ENCODE results near the gene VWA3B.
"Not testable (repeated sequence)": the region's sequence is repeated elsewhere in the genome, so short reads cannot be mapped to it uniquely, and the experiment has no call there.

VWA3B gene

DNA sequence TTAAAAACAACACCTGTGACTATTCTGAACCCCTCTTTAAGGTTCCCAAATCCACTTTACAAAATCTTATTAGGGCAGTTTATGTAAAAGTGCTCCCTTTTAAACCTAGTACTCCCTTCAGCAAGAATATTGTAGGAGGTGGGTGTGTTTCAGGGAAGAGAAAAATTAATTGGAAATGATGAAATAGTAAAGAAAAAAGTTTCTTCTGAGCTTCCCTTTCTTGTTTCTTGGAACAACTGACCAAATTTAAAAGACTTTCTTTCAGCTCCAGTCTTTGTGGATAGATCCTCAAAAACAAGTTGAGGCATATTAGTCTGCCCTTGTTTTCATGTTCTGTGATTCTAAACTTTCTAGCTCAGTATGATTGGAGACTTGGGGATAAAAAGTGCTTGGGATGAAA lies 3.0 kb downstream of the VWA3B start:
- DNase-seq = no peak

DNA sequence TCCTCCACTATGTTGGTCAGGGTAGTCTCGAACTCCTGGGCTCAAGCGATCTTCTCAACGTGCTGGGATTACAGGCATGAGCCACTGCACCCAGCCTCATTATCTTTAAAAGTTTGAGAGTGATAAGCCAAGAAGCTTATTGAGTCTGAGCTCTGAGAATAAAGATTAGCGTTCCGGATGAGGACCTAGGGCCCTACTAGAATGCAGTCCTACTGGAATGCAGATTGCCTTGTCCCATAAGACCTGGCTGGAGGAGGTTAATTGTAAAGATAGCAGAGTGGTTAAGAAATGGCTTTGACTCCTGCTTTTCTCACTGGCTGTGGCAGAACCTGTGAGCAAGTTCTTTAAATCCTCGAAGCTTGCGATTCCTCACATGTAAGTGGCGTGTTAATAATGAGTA lies 4.0 kb downstream of the VWA3B start:
- no peak for DNase-seq

DNA sequence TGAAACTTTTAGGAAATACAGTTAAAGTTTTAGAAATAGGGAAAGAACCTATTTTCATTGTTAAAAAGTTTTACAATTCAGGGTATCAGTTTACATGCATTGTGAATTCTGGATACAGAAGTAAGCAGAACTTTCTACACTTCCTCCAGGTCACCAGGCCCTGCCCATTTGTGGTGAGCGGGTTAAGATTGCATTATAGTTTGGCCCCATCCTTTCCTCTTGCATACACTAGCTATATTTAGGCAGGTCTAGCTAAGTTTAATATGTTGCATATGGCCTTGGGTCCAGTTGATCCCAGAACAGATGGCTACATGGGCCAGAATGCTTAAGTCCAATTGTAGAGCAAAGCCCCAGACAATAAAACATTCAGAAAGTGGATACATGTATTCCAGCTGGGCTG lies 4.8 kb downstream of the VWA3B start:
- no peak for DNase-seq

DNA sequence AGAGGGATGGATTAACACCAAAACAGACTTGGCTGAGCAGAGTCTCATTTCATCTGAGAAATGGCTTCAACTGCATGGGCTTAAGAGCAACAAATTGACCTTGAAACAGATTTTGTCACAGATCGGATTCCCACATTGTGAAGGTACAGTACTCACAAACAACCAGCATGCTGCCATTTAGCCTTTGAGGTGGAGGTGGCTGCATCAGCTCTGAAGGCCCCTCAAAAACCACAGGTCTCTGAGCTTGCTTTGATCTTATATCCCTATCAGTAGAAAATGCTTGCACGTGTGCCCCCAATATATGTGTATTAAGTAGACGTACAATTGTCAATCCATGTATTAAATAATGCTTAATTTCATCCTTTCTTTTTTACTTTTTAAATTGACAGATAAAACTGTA lies 6.2 kb downstream of the VWA3B start:
- DNase-seq = no peak

DNA sequence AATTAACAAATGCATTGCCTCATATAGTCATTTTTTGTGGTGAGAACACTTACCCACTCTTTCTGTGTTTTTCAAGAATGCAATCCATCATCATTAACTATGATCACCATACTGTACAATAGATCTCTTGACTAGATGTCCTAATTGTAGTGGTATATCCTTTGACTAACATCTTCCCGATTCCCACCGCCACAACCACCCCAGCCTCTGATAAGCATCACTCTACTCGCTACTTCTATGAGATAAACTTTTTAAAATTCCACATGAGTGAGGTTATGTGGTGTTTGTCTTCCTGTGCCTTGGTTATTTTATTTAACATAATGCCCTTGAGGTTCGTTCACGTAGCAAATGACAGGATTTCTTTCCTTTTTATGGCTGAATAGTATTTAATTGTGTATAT lies 6.6 kb downstream of the VWA3B start:
- no peak for DNase-seq

DNA sequence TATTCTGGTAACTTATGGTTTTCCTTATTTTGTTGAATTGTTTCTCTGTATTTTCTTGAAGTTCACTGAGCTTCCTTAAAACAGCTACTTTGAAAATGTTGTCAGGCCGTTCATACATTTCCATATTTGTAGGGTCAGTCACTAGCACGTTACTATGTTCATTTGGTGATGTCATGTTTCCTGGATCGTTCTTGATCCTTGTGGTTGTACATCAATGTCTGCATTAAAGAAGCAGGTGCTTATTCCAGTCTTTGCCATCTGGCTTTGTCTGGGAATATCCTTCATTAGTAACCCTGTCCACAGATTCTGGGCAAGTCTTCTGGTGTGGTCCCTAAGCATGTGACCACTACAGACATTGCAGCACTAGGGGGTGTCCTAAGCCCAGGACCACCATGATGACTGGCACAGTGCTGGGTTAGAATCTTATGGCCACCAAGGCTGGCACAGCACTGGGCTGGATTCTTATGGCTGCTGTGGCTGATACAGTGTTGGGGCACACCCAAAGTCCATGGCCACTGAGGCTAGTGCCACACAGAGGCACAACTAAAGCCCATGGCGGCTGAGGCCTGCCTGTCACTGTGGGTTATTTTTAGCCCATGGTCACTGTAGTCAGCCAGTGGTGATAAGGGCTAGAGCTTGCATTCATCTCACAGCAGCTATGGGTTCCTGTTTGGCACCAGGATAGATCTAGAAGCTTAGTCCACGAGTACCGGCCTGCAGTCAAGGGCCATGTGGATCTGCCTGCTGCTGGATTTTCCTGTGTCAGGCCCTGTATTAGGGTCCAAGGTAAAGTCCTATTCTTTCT lies 13.2 kb downstream of the VWA3B start:
- DNase-seq = no peak

DNA sequence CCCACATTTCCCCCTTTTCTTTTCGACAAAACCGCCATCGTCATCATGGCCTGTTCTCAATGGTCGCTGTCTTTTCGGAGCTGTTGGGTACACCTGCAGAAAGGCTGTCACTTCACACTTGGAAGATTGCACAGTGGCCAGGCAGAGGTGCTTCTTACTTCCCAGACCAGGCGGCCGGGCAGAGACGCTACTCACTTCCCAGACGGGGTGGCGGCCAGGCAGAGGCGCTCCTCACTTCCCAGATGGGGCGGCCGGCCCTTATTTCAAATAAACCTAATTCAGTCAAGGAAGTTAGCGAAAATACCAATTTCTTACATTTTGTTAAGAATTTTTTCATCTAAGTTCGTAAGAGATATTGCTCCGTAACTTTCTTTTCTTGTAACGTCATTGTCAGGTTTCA lies 15.3 kb downstream of the VWA3B start:
- DNase-seq = not testable (repeated sequence)

DNA sequence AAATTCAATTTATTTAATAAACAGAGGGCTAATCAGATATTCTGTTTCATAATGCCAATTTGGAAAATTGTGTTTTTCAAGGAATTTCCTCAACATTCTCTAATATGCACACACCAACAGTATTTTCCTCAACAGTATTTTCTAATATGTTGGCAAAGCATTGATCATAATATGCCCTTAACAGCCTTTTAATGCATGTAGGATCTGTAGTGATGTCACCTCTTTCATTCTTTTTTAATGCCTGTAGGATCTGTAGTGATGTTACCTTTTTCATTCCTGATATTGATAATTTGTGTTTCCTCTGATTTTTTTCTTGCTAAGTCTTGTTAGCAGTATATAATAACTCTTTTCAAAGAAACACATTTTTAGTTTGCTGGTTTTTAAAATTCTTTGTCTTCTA lies 15.9 kb downstream of the VWA3B start:
- no peak for DNase-seq

DNA sequence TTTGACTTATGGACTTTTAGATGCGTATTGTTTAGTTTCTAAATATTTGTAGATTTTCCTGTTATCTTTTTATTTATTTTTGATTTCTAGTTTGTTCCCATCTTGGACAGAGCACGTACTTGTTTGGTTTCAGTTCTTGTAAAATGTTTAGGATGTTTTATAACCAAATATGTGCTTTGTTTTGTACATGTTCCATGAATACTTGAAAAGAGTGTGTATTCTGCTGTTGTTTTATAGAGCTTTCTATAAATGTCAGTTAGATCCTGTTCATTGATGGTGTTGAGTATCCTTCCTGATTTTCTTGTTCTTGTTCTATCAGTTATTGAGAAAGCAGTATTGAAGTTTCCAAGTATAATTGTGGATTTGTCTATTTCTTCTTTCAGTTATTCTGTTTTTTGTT lies 21.1 kb downstream of the VWA3B start:
- no peak for DNase-seq

DNA sequence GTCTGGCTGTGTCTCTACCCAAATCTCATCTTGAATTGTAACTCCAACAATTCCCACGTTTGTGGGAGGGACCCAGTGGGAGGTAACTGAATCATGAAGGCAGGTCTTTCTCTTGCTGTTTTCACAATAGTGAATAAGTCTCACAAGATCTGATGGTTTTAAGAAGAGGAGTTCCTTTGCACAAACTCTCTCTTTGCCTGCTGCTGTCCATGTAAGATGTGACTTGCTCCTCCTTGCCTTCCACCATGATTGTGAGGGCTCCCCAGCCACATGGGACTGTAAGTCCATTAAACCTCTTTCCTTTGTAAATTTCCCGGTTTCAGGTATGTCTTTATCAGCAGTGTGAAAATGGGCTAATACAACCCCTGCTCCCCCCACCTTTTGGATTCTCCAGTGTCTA lies 23.8 kb downstream of the VWA3B start:
- DNase-seq = no peak

DNA sequence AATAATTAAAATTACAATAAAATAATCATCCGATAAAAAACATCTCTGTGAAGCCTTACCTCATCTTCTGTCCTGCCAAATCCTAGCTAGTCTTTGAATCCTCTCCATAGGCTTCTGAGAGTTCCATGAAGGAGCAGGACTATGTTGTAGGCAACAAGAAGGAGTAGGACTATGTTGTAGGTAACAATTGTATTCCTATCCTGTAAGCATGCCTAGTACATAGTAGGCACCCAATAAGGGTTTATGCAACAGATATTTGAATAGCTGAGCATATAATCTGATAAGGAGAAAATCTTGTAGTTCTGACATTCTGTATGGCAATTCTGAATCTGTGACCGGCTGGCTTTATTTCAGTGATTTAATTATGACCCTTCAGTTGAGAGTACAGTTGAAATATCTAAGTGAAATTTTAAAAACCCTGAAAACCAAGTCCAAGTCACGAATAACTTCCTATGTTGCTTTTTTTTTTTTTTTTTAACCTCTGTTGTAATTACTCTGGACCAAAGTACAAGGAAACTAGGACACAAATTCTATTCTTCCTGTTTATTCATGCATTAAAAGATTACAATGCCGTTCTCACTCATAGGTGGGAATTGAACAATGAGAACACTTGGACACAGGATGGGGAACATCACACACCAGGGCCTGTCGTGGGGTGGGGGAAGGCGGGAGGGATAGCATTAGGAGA lies 27.8 kb downstream of the VWA3B start:
- DNase-seq = no peak

DNA sequence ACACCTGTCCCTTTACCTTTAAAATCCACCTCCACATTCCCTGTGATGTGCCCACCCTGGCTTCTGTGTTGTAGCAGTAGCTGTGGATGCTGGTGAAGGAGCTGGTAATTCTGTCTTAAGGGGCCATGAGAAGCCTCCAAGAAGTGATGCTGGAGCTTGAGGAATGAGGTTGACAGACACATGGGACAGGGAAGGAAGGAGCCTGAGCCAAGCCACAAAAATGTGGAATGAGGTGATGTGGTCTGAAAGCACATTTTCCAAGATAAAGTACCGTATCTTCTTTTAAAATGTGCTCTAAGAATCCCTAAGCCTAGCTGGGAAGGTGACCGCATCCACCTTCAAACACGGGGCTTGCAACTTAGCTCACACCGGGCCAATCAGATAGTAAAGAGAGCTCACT lies 31.2 kb downstream of the VWA3B start:
- no peak for DNase-seq

DNA sequence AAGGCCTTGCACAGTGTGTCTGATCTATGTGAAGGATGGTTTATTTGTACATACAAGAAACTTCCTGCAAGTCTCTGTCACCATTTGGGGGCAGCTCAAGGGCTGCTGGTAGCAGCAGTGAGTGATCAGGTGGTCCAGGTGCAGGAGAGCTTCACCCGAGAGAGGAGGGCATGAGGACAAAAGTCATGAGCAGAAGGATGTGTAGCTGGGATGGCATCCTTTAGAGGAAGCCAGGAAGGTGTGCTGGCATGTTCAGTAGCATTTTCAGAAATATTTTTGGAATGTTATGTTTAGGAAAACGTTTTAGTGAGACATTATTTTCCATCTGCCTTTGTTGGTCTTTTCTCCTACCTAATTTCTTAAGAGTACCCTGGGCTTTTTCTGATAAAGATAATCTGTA lies 31.9 kb downstream of the VWA3B start:
- no peak for DNase-seq

DNA sequence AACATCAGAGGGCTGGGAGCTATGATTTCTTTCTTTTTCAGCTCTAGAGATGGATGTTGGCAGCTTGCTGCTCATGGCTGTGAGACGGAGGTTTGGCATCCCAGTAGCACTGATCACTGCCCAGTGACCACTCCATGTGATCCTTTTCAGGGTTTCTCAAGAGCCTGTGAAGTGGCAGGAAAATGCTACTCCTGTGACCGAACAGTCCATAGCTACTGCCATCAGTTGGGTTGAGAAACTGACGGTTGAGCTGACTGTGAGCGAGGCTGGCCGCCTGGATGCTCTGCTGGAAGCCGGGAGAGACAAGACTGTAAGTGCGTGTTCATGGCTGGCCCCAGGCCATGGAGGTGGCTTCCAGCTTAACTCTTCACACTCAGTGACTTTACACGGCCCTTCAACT lies 34.2 kb downstream of the VWA3B start:
- no peak for DNase-seq

DNA sequence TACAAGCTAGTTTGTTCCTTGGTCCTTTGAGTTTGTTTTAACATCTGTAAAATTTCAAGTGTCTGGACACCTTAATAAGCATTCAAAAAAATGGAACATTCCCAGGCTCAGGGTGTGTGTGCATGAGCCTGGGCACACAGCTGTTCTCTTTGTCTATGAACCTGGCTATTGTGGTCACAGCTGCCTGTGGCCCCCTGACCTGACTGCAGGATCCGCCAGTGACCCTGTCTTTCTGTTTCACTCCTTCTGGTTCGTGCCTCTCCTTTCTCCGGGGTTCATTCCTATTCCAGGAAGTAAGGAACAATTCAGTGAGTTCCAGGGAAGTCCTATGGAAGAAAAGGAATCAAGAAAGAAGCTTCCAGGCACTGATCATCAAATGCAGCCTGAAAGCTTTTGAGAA lies 35.6 kb downstream of the VWA3B start:
- no peak for DNase-seq

DNA sequence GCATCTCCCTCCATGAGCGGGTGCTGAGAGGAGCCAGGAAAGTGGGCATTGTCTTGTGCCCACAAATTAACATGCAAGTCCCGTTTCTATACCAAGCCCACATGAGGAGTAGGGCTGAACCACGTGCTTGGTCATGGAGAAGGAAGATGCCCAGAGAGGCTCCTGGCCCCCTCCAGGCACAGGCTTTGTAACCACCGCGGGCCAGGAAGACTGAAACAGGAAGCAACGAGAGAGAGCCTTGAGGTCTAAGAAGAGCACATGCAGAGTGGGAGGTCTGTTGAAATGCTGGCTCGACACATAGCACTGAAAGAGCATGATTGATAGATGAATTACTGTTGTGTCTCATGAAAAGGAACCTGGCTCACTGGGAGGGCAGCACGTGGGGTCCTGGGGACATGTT lies 36.3 kb downstream of the VWA3B start:
- DNase-seq = no peak

DNA sequence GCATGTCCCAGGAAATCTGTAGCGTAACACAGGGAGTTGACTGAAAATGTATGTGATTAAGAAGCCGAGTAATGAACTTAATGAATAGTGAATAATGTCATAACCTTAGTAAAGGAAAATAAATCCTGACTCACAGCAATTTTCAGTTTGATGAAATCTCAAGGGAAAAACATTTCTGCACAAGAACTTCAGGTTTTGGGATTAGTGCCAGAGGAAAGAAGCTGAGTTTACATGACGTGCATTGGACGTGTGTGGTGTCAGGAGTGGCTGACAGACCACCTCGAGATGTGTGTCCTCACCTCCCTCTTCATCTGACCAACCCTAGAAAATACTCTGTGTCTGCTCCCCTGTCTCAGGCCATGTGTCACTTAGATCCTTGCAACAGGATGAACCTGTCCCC lies 39.1 kb downstream of the VWA3B start:
- DNase-seq = no peak

DNA sequence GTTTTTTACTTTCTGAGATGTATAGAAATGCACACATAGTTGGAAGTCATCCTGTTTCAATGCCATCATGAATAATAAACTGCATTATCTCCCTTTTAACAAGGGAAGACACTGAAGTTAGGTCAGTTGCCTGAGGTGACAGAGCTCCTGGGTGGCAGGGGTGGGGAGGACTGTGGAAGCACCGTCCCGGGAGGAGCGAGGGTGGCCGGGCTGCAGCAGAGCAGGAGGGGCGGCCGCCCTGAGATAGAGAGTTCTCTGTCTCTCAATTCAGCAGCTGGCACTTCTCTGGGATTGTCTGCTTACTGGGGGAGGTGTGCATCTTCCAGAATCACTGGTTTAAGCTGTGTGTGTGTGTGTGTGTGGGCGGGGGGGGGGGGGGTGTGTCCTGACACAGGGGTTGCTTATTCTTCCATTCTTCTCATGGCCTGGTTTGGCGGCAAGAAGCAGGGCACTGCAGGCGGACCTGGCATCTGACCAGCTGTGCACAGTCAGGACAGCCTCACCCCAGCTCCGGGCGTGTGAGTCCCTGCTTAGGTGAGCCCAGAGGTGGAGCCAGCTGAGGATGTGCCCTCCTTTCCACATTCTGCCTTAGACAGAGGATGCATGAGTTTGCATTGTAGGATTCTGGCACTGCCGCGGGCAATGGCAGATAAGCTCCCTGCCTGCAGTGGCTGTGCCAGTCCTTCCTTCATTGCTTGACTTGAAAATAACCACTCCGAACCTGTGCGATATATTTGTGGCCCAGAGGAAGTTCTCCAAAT lies 40.4 kb downstream of the VWA3B start:
- DNase-seq = no peak

DNA sequence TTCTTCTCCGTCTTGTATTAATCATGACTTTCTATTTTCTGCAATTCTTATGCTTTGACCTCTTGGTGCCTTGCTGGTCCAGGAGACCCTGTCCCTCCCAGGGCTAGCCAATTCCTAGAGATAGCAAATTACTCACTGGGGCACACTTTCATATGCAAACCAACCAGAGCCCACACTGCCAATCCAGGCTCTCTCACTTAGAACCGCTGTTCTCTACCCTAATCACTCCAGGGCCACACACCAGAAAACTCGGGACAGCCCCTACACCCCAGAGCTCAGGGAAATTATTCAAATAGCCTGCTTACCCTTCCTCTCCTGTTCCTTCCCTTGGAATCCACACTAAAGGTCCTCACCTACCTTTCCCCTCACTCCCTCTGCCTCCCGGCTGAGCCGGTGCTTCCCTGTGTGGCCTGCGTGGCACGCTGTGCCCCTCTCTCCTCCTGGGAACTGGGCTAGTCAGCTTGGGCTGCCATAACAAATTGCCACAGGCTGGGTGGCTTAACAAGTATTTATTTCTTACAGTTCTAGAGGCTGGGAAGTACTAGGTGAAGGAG lies 41.7 kb downstream of the VWA3B start:
- no peak for DNase-seq

DNA sequence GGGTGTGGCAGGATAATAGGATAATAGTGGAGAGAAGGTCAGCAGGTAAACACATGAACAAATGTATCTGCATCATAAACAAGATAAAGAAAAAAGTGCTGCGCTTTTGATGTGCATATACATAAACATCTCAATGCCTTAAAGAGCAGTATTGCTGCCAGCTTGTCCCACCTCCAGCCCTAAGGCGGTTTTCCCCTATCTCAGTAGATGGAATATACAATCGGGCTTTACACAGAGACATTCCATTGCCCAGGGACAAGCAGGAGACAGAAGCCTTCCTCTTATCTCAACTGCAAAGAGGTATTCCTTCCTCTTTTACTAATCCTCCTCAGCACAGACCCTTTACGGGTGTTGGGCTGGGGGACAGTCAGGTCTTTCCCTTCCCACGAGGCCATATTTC lies 43.1 kb downstream of the VWA3B start:
- not testable (repeated sequence) for DNase-seq

DNA sequence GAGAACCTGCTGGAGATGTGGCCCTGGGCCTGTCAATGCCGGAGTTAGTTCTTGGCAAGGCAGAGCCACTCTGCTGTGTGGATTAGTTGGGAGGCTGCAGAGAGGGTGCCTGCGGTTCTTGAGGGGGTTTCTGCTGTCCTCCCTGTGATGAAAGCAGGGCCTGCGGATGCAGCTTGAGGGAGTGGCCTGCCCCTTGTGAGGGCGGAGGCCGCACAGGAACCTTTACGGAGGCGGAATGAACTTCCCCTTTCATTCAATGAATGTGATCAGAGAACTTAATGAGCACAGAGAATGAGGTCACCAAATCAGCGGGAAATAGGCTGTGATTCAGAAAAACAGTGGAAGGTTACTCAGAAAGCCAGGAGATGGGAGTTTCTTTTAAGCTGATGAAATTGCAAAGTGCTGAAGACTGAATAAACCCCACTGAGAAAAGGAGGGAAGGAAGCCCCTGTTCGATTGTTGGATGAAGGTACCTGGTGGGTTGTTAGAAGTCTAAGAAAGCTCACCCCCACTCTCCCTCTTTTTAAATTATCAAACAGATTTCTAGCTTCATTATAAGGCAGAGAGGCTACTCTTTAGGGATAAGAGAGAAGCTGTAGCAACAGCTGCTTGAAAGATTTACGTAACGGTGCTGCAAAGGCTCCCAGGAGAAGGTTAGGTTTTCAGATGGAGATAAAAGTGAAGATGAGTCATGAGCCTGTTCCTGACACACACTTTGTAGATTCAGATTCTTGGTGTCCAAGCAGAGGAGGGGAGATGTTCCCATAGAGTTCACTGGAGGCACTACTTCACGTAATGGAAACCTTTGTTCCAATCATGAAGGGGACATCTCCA lies 47.4 kb downstream of the VWA3B start:
- no peak for DNase-seq

DNA sequence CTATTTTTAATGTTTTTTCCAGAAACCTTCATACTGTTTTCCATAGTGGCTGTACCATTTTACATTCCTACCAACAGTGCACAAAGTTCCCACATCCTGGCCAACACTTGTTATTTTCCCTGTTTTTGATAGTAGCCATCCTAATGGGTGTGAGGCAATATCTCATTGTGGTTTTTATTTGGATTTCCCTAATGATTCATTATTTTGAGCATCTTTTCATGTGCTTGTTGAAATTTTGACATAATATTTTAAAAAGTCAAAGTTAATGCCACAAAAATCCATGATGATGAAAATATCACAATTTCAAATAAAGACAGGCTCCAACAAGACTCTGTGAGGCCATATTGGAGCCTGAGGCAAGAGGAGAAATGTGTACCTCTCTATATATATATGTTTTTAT lies 50.2 kb downstream of the VWA3B start:
- DNase-seq = no peak

DNA sequence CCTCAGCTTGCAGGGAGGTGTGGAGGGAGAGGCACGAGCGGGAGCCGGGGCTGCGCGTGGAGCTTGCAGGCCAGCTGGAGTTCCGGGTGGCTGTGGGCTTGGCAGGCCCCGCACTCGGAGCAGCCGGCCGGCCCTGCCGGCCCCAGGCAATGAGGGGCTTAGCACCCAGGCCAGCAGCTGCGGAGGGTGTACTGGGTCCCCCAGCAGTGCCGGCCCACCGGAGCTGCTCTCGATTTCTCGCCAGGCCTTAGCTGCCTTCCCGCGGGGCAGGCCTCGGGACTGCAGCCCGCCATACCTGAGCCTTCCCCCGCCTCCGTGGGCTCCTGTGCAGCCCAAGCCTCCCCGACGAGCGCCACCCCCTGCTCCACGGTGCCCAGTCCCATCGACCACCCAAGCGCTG lies 52.0 kb downstream of the VWA3B start:
- not testable (repeated sequence) for DNase-seq

Data from SHP77 (cell line).